ENCODE data around the gene NDUFS6. TPM values are rescaled to one million over a fixed set of nuclear protein-coding genes. Genes with fewer than 3 reads are reported as not detected.

NDUFS6 gene
- total and polyA plus RNA-seq, 2 of the 4 experiments (the other 2 are of a cell fraction): 10.4 to 69.0 TPM

- no peak overlapping the region for H3K27ac ChIP-seq (ENCODE audit: insufficient read depth, low read length)
- no peaks in the 10 kb centered on the region for H3K79me1 ChIP-seq (ENCODE audit: low read depth in 1 of 2, low read length in 2 of 2)
- no peak overlapping the region for H2BK20ac ChIP-seq (ENCODE audit: low read depth, low read length)
- H3K9me3 ChIP-seq (ENCODE audit: control insufficient read depth, insufficient read depth, low read length): no peaks in the 10 kb centered on the region
- H3K36me3 ChIP-seq (ENCODE audit: control insufficient read depth, insufficient read depth, low read length): no peaks in the 10 kb centered on the region
- no peak for ATAC-seq (ENCODE audit: low read depth)
- no peaks in the 10 kb centered on the region for H3K4me1 ChIP-seq (ENCODE audit: control insufficient read depth, insufficient read depth, low read length)
- dilution Hi-C loops (cut with HindIII; ENCODE audit: low sequenced_read_pairs, unreplicated experiment) (no loop called here), in situ Hi-C loops (cut with MboI; ENCODE audit: low sequenced_read_pairs) (no loop called here), intact Hi-C loops (cut with micrococcal nuclease) (no loop called here)
- WGBS, 2 experiments (ENCODE audit: extremely low coverage in 2 of 2, insufficient read length in 1 of 2): 56% methylated on average over 4 of the region's 9 CpGs; no CpG with 5 or more reads in 1 of the 2 experiments
- no peak overlapping the region for H4K8ac ChIP-seq (ENCODE audit: low read depth in 2 of 2, low read length in 2 of 2)
- no peaks in the 10 kb centered on the region for H4K20me1 ChIP-seq (ENCODE audit: insufficient read depth, low read length)
- H2BK5ac ChIP-seq (ENCODE audit: low read depth, low read length, poor library complexity, severe bottlenecking): no peak overlapping the region
- no peaks in the 10 kb centered on the region for H3K9me1 ChIP-seq (ENCODE audit: insufficient read depth, low read length)
- peaks cover 60% of the 10 kb centered on the region for H3K27me3 ChIP-seq (ENCODE audit: control insufficient read depth, insufficient read depth, low read length)
- H2AK5ac ChIP-seq (ENCODE audit: low read depth, low read length): no peak overlapping the region
- no peak overlapping the region for H2AK9ac ChIP-seq (replicated peaks; ENCODE audit: low read depth, low read length, poor library complexity)
- TF ChIP-seq RCOR1 (IDR thresholded peaks at IDR 0.05; ENCODE audit: insufficient replicate concordance, low read length): no peak
- TF ChIP-seq NFE2L2 (IDR thresholded peaks at IDR 0.05; ENCODE audit: low read depth, low read length): no peak
- no peak overlapping the region for H3K4me2 ChIP-seq (ENCODE audit: low read depth, low read length)
- H3K56ac ChIP-seq (ENCODE audit: extremely low read depth, insufficient read depth, low read length): no peak overlapping the region
- H4K5ac ChIP-seq (ENCODE audit: low read depth, low read length): no peak overlapping the region
- H4K91ac ChIP-seq (ENCODE audit: insufficient read depth, low read depth, low read length): no peak overlapping the region
- H3K4ac ChIP-seq (ENCODE audit: low read depth, low read length): no peak overlapping the region
- BruUV-seq (replicated peaks): no TSS peak
- H3K23ac ChIP-seq (ENCODE audit: low read depth, low read length): no peak overlapping the region
- ChIA-PET POLR2A (ENCODE audit: unreplicated experiment) (no interaction called here), CTCF (no interaction called here)
- peak overlapping the region; percentile 58 for H2AFZ ChIP-seq (replicated peaks; ENCODE audit: low read length, poor library complexity)
- H3K4me3 ChIP-seq (ENCODE audit: insufficient read depth, low read depth, low read length): no peak overlapping the region
- no peak overlapping the region for H3K9ac ChIP-seq (ENCODE audit: low read depth, low read length)
- DNase-seq: no peak
- no peak overlapping the region for H3K18ac ChIP-seq (ENCODE audit: low read depth, low read length)
- no peak overlapping the region for H2BK15ac ChIP-seq (ENCODE audit: low read depth, low read length)
- no peak overlapping the region for H3K14ac ChIP-seq (replicated peaks; ENCODE audit: low read depth, low read length)
- no peak overlapping the region for H2BK120ac ChIP-seq (ENCODE audit: low read depth, low read length)
These were observed 36.8 kb downstream of the NDUFS6 start for GRCh38 chr5:1838013-1838412.

Data from IMR-90 (cell line).